Skeletal muscle tissue (tissue), 4 donors: Measurements from ENCODE around the gene OR4L1. TPM values are rescaled to one million over a fixed set of nuclear protein-coding genes. Genes with fewer than 3 reads are reported as not detected.

Experiments
- H3K27ac ChIP-seq: one replicate; pipeline ENCODE4 v1.7.0; 2013; ENCODE audit warnings: mild to moderate bottlenecking, low read depth, low read length, inconsistent platforms
- H3K27me3 ChIP-seq, 3 donors: one replicate each; pipeline ENCODE4 v1.7.0; 2013; ENCODE audit warnings: low read length in 3 of 3; ENCODE audit not compliant: control insufficient read depth in 3 of 3, insufficient read depth in 3 of 3
- H3K36me3 ChIP-seq, 3 donors: one replicate each; pipeline ENCODE4 v1.7.0; 2013; ENCODE audit warnings: low read length in 3 of 3; ENCODE audit not compliant: control insufficient read depth in 3 of 3, insufficient read depth in 3 of 3
- H3K4me1 ChIP-seq, 3 donors: one replicate each; pipeline ENCODE4 v1.7.0; 2013; ENCODE audit warnings: low read length in 3 of 3, mild to moderate bottlenecking in 3 of 3; ENCODE audit not compliant: control insufficient read depth in 3 of 3, insufficient read depth in 3 of 3
- H3K4me3 ChIP-seq, 3 donors: one replicate each; pipeline ENCODE4 v1.7.0; 2013; ENCODE audit warnings: low read length in 3 of 3
- H3K9ac ChIP-seq, 3 donors: one replicate each; pipeline ENCODE4 v1.7.0; 2013; ENCODE audit warnings: low read length in 3 of 3, mild to moderate bottlenecking in 3 of 3, moderate library complexity in 2 of 3, low read depth in 1 of 3
- H3K9me3 ChIP-seq, 3 donors: one replicate each; pipeline ENCODE4 v1.7.0; 2013; ENCODE audit warnings: low read length in 3 of 3; ENCODE audit not compliant: control insufficient read depth in 3 of 3
- total RNA-seq: library from RNA; depleted of rRNA; stranded (reverse); fragments of >200 nt; gene quantifications from one replicate; pipeline ENCODE4 v1.2.3, GENCODE V29; 2014
- donor health status: Osteomylitis.

Gene OR4L1, protein sequence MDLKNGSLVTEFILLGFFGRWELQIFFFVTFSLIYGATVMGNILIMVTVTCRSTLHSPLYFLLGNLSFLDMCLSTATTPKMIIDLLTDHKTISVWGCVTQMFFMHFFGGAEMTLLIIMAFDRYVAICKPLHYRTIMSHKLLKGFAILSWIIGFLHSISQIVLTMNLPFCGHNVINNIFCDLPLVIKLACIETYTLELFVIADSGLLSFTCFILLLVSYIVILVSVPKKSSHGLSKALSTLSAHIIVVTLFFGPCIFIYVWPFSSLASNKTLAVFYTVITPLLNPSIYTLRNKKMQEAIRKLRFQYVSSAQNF
- total RNA-seq = not detected

DNA sequence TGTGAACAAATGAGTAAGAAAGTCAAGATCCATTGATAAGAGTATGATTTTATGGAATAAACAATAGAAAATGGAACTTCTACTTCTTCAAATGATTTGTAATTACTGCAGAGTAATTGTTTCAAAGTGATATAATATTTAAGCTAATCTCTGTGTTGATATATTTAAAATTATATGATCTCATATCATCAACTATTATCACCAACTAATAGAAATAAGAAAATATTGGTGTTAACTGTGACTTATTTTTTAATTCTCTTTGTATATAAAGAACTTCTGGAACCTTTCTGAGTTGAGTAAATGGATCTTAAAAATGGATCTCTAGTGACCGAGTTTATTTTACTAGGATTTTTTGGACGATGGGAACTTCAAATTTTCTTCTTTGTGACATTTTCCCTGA is at the start of gene OR4L1:
Gene OR4L1, plus strand, starts transcription at position 301 of the 400 bp plus-strand sequence. Its CDS starts 0 bp downstream, at position 301.
- no peaks in the 10 kb centered on the region for H3K36me3 ChIP-seq
- no peak within 1 kb of the TSS for H3K27ac ChIP-seq
- H3K4me3 ChIP-seq = no peak within 1 kb of the TSS
- H3K4me1 ChIP-seq = no peaks in the 10 kb centered on the region
- peaks cover 0 to 2% (median 1%) of the 10 kb centered on the region in 3 donors for H3K9me3 ChIP-seq
- H3K9ac ChIP-seq = no peak within 1 kb of the TSS
- H3K27me3 ChIP-seq = no peaks in the 10 kb centered on the region

DNA sequence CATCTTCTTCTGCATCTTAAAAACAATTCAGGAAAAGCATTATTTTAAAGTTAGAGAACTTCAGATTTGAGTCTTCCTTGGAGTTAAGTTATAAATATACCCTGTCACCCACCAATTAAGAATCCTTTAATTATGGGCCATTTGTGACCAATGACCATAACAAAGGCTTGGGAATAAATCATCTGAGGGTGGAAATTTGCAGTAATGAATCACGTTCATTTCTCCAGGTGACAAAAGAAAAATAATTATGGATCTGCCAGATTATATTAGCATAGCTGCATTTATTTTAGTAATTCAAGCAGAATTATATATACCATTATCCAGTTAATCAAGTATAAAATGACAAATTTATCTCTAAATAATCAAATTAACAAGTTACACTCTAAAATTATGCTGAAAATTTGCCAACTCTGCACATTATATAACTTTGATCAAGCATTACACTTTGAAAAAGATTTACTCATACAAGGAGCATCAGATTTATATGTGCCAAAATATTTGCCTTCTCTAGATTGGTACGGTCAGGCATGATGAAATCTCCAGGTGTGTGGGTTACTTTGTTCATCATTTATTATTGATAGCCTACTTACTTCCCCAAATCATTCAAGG is 40.5 kb upstream of the OR4L1 start, which contains the start of gene OR4K14:
Gene OR4K14, minus strand, starts transcription at position 51 of the 609 bp plus-strand sequence. CDS start 4,114 bp downstream, outside the sequence.
- Histone ChIP-seq H3K27me3 (no peaks in the 10 kb centered on the region), H3K27ac (no peak within 1 kb of the TSS), H3K9ac (no peak within 1 kb of the TSS), H3K36me3 (no peaks in the 10 kb centered on the region), H3K4me1 (no peaks in the 10 kb centered on the region), H3K9me3 (peaks cover 0 to 3% (median under 1%) of the 10 kb centered on the region in 3 donors), H3K4me3 (no peak within 1 kb of the TSS)

DNA sequence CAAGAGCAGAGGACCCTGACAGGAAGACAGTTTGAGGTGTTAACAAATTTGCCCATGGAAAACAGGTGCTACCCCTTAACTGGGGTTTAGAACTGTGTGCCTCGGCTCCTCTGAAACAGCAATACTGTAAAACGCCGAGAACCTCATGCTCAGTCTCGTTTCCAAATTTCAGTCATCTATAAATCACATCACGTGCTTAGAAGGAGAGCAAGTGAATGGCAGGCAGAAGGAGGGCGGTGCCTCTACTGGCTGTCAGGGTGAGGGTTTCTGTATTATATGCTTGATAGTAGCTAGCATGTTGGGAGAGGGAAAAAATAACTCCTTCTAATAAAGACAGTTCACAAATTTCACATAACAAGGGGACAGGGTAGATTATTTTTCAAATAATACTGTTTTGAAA is 28.8 kb upstream of the OR4L1 start:
- no peaks in the 10 kb centered on the region for H3K27me3 ChIP-seq
- H3K9ac ChIP-seq = no peak overlapping the region
- H3K27ac ChIP-seq = no peak overlapping the region
- H3K9me3 ChIP-seq = no peaks in the 10 kb centered on the region
- H3K36me3 ChIP-seq = no peaks in the 10 kb centered on the region
- no peak overlapping the region for H3K4me3 ChIP-seq
- no peaks in the 10 kb centered on the region for H3K4me1 ChIP-seq

DNA sequence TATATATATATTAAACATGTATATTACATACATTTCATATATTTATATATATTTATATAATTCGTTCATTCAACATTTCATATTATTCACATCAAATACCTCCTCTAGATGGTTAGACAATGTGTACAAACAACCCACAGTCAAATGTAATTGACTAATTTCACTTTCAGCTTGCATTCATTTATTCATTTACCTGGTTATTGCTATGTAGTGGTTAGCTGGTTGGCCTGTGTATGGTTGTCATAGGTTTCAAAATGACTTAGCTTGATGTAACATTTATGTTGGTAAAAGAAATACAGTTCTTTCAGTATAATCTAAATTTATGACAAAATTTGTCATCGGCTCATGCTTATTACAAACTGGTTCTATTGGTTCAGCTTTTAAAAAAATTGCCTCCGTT is 24.4 kb upstream of the OR4L1 start:
- Histone ChIP-seq H3K9me3 (no peaks in the 10 kb centered on the region), H3K36me3 (no peaks in the 10 kb centered on the region), H3K27ac (no peak overlapping the region)

DNA sequence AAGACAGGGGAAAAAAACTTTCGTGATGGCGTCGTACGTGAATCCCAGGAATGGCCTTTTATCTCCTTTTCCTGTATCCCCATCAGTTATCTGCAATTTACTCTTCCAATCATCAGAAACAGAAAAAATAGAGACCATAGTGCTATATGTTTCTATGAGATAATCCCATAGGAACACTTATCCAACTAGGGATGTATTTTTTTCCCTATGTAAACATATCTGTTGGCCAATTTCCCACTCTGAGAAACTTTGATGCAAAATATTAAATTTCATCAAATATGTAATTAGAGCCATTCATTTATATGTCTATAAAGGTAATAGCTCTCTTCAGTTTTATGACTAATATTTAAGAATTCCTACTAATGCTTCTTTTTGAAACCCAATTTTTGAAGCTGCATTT is 23.9 kb upstream of the OR4L1 start, which contains the start of gene OR4K13:
Gene OR4K13, minus strand, starts transcription at position 101 of the 400 bp plus-strand sequence. CDS start 1,280 bp downstream, outside the sequence.
- no peaks in the 10 kb centered on the region for H3K9me3 ChIP-seq
- H3K36me3 ChIP-seq = no peaks in the 10 kb centered on the region
- H3K4me1 ChIP-seq = no peaks in the 10 kb centered on the region
- no peak within 1 kb of the TSS for H3K27ac ChIP-seq
- no peaks in the 10 kb centered on the region for H3K27me3 ChIP-seq
- H3K4me3 ChIP-seq = no peak within 1 kb of the TSS
- H3K9ac ChIP-seq = no peak within 1 kb of the TSS

More for the DNA sequence above, 24.4 kb upstream of the OR4L1 start:
- no peak overlapping the region for H3K9ac ChIP-seq
- H3K27me3 ChIP-seq = no peaks in the 10 kb centered on the region
- no peaks in the 10 kb centered on the region for H3K4me1 ChIP-seq
- no peak overlapping the region for H3K4me3 ChIP-seq

DNA sequence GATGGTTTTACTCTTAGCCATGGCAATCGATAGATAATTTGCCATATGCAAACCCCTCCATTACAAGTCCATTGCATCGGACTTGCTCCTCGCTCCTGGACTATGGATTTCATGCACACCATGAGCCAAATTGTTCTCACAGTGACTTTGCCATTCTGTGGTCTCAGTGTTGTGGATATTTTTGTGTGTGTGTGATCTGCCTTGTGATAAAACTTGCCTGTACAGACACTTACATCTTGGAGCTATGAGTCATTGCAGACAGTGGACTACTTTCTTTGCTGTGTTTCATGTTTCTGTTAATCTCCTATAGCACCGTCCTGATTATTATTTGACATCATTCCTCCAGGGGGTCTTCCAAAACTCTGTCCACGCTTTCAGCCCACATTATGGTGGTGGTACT is 15.6 kb upstream of the OR4L1 start:
- Histone ChIP-seq H3K9me3 (no peaks in the 10 kb centered on the region), H3K9ac (no peak overlapping the region), H3K4me1 (no peaks in the 10 kb centered on the region), H3K27ac (no peak overlapping the region), H3K4me3 (no peak overlapping the region), H3K36me3 (no peaks in the 10 kb centered on the region), H3K27me3 (no peaks in the 10 kb centered on the region)

DNA sequence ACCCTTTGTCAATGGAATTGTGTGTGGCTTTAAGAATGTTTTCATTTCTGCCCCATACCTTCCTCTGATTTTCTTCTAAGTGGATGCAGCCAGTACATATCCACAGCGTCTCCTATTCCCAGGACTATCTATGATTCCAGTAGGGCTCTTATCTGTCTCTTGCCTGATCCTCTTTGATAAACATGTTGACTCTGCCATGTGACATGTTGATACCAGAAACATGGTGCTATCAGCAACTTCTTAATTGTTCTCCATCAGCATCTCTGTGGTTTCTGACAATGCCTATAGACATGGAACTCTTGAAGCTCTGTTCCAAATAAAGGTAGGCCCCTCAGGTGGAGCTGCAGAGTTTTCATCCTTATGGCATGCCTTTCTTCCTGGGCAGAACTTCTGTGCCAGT is 11.6 kb upstream of the OR4L1 start:
- Histone ChIP-seq H3K9me3 (no peaks in the 10 kb centered on the region), H3K4me1 (no peaks in the 10 kb centered on the region), H3K4me3 (no peak overlapping the region), H3K9ac (no peak overlapping the region), H3K36me3 (no peaks in the 10 kb centered on the region), H3K27me3 (no peaks in the 10 kb centered on the region), H3K27ac (no peak overlapping the region)

DNA sequence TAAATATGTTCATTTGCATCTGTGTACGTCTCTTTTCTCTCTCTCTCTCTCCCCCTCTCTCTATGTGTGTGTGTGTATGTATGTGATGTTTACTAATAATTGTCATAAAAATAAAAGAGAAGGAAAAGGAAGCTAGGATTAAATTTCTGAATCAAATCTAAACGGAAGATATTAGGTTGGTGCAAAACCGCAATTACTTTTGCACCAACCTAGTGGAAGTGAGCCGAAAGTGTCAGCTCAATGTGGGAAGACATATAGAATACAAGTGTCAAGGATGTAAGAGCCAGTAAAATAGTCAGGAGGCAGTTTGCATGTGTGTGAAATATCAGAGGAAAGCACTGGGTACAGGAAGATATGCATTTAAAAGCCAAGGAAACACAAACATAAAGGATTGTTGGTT is 32.2 kb downstream of the OR4L1 start:
- no peak overlapping the region for H3K9ac ChIP-seq
- no peaks in the 10 kb centered on the region for H3K9me3 ChIP-seq
- H3K36me3 ChIP-seq = no peaks in the 10 kb centered on the region
- H3K4me1 ChIP-seq = no peaks in the 10 kb centered on the region
- H3K27me3 ChIP-seq = no peaks in the 10 kb centered on the region
- H3K27ac ChIP-seq = no peak overlapping the region
- no peak overlapping the region for H3K4me3 ChIP-seq

DNA sequence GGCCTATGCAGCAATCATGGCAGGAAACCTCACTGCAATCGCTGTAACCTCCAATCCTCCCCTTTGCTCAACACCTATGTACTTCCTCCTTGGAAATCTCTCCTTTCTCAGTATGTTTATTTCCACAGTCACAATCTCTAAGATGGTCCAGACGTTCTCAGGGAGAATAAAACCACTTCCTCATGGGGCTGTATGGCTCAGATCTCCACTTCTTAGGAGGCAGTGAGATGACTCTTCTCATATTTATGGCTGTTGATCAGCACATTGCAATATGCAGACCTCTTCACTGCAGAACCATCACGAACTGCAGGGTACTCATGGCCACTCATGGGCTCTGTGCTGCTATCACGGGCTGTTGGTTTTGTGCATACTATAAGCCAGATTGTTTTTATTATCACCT is 33.6 kb downstream of the OR4L1 start:
- Histone ChIP-seq H3K36me3 (no peaks in the 10 kb centered on the region), H3K27me3 (no peaks in the 10 kb centered on the region), H3K27ac (no peak overlapping the region), H3K9ac (no peak overlapping the region), H3K4me1 (no peaks in the 10 kb centered on the region), H3K4me3 (no peak overlapping the region), H3K9me3 (no peaks in the 10 kb centered on the region)
